ENCODE data around the gene SERINC1. TPM values are rescaled to one million over a fixed set of nuclear protein-coding genes. Genes with fewer than 3 reads are reported as not detected.

SERINC1 gene
- total RNA-seq, 2 donors from 2014 or later = 83.1 to 136 TPM

GRCh38 chr6:122400462-122401089, 71.0 kb downstream of the SERINC1 start:
- H3K27me3 ChIP-seq = no peaks in the 10 kb centered on the region
- intact Hi-C loops (cut with DNase I) = no loop called here
- no peak for DNase-seq
- TF ChIP-seq CTCF (IDR thresholded peaks at IDR 0.05) = no peak
- peak overlapping the region; percentile 90 for H3K4me3 ChIP-seq
- H3K4me1 ChIP-seq = peaks cover 5% of the 10 kb centered on the region
- no peaks in the 10 kb centered on the region for H3K9me3 ChIP-seq
- H3K9ac ChIP-seq (ENCODE audit: low read depth in 2 of 2, low read length in 2 of 2) = no peak overlapping the region
- no peak overlapping the region for H3K27ac ChIP-seq
- H3K36me3 ChIP-seq = no peaks in the 10 kb centered on the region

GRCh38 chr6:122400121-122400450, 71.5 kb downstream of the SERINC1 start:
- intact Hi-C loops (cut with DNase I) = no loop called here

GRCh38 chr6:122399348-122400120, 72.1 kb downstream of the SERINC1 start, which contains the start of gene HSF2:
HSF2 (plus strand) TSS chr6:122399652; CDS start chr6:122399738, 86 bp downstream.
- peak; percentile 96 for DNase-seq
- Histone ChIP-seq H3K27ac (peak within 1 kb of the TSS; percentile 69), H3K4me3 (peak within 1 kb of the TSS; percentile 90), H3K9me3 (no peaks in the 10 kb centered on the region), H3K36me3 (no peaks in the 10 kb centered on the region), H3K27me3 (no peaks in the 10 kb centered on the region), H3K9ac (ENCODE audit: low read depth in 2 of 2, low read length in 2 of 2) (peak within 1 kb of the TSS; percentile 82 to 92), H3K4me1 (peaks cover 5% of the 10 kb centered on the region)
- no peak for TF ChIP-seq CTCF (IDR thresholded peaks at IDR 0.05)
- intact Hi-C loops (cut with DNase I) = no loop called here

More at GRCh38 chr6:122400121-122400450, 71.5 kb downstream of the SERINC1 start:
- no peak for TF ChIP-seq CTCF (IDR thresholded peaks at IDR 0.05)
- Histone ChIP-seq H3K36me3 (no peaks in the 10 kb centered on the region), H3K9ac (ENCODE audit: low read depth in 2 of 2, low read length in 2 of 2) (peak overlapping the region; percentile 82 to 92), H3K27me3 (no peaks in the 10 kb centered on the region), H3K4me1 (peaks cover 5% of the 10 kb centered on the region), H3K9me3 (no peaks in the 10 kb centered on the region), H3K4me3 (peak overlapping the region; percentile 90), H3K27ac (peak overlapping the region; percentile 69)
- DNase-seq = no peak

- TF ChIP-seq CTCF (IDR thresholded peaks at IDR 0.05) = no peak
- Histone ChIP-seq H3K9me3 (no peaks in the 10 kb centered on the region), H3K4me3 (peak overlapping the region; percentile 90), H3K4me1 (peaks cover 5% of the 10 kb centered on the region), H3K27me3 (no peaks in the 10 kb centered on the region), H3K9ac (ENCODE audit: low read depth in 2 of 2, low read length in 2 of 2) (no peak overlapping the region), H3K36me3 (no peaks in the 10 kb centered on the region), H3K27ac (peak overlapping the region; percentile 56)
- DNase-seq = no peak
- intact Hi-C loops (cut with DNase I) = no loop called here
Measured at GRCh38 chr6:122399055-122399347, 72.6 kb downstream of the SERINC1 start.

- no peaks in the 10 kb centered on the region for H3K9me3 ChIP-seq
- intact Hi-C loops (cut with DNase I) = no loop called here
Measured at GRCh38 chr6:122394016-122394415, 77.6 kb downstream of the SERINC1 start.

More at GRCh38 chr6:122394016-122394415, 77.6 kb downstream of the SERINC1 start:
- H3K27ac ChIP-seq = no peak overlapping the region
- H3K9ac ChIP-seq (ENCODE audit: low read depth in 2 of 2, low read length in 2 of 2) = no peak overlapping the region
- no peak overlapping the region for H3K4me3 ChIP-seq
- H3K27me3 ChIP-seq = no peaks in the 10 kb centered on the region
- H3K4me1 ChIP-seq = no peaks in the 10 kb centered on the region
- H3K36me3 ChIP-seq = no peaks in the 10 kb centered on the region
- DNase-seq = no peak
- no peak for TF ChIP-seq CTCF (IDR thresholded peaks at IDR 0.05)

Measured in colonic mucosa (tissue), 4 donors.